ENCODE results near the gene RFX5.
A peak's percentile ranks its signal among the peaks of the same experiment; 100 is the strongest.

The RFX5 gene

GRCh38 chr1:151342569-151342968 lies 4.5 kb downstream of the RFX5 start:
- Mint-ChIP-seq H3K4me3 (no peak overlapping the region), H3K36me3 (ENCODE audit: low read depth) (peaks cover 35% of the 10 kb centered on the region), H3K9me3 (no peaks in the 10 kb centered on the region), H3K27ac (no peak overlapping the region), H3K4me1 (ENCODE audit: low read depth) (peaks cover 29% of the 10 kb centered on the region), H3K27me3 (ENCODE audit: low read depth) (no peaks in the 10 kb centered on the region)

GRCh38 chr1:151342021-151342420 lies 5.0 kb downstream of the RFX5 start:
- H3K36me3 Mint-ChIP-seq (ENCODE audit: low read depth), result peaks cover 33% of the 10 kb centered on the region
- H3K27me3 Mint-ChIP-seq (ENCODE audit: low read depth), result no peaks in the 10 kb centered on the region
- no peak overlapping the region for H3K4me3 Mint-ChIP-seq
- H3K27ac Mint-ChIP-seq, result no peak overlapping the region
- peaks cover 25% of the 10 kb centered on the region for H3K4me1 Mint-ChIP-seq (ENCODE audit: low read depth)
- no peaks in the 10 kb centered on the region for H3K9me3 Mint-ChIP-seq

DNA sequence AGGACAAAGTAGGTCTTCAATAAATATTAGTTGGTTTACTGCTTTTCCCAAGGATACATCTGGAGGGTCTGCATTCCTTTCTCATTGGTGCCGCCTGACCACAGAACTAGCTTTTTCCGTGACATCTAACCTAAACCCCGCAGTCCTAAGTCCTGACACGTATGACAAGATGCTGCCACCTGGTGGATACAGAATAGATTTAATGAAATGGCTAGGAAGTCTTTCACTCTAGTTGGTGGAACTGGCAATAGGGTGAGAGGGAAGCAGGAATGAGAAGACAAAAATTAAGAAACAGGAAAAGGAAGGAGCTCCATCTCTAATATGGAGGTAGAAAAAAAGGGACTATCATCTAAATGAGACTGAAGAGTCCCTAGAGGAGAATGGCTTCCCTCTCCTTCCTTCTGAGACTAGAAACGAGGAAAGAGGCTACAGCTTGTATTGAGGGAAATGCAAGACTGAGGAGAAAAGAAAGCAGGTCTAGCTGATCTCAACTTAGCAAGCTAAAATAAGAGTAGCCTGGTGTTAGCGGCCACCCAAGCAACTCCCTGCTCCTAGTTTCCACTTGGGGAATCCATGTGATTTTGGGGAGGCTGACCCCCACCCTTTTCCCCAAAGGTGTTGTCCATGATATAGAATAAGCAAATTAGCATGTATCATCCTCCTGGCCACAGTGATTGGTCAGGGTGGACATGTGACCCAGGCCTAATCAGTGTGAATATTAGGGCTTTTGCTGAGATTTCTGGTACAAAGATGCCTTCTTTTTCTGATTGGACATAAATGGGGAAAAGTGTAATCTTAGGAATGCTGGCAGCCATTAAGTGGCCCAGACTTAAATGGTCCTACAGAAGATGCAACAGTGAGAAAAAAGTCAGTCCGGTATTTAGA lies 5.9 kb downstream of the RFX5 start:
- Mint-ChIP-seq H3K4me3 (no peak overlapping the region), H3K4me1 (ENCODE audit: low read depth) (peaks cover 19% of the 10 kb centered on the region), H3K27me3 (ENCODE audit: low read depth) (no peaks in the 10 kb centered on the region), H3K27ac (peak overlapping the region; percentile 39), H3K9me3 (no peaks in the 10 kb centered on the region), H3K36me3 (ENCODE audit: low read depth) (peaks cover 26% of the 10 kb centered on the region)

DNA sequence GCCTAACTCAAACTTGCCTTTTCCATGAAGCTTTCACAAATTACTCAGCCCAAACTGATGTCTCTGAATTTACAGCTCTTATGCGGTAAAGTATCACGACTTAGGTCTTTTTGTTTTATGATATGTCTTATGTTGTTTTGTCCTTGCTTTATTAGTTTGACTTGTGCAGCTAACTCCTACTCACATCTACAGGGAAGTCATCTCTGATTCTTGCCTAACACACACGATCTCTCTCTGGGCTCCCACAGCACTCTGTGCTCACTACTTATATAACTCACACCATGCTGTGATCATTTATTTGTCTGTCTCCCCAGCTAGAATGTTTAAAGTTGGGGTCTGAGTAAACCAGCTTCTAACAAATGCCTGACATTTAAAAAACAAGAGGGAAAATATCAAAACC lies 10.5 kb downstream of the RFX5 start:
- peaks cover 5% of the 10 kb centered on the region for H3K36me3 Mint-ChIP-seq (ENCODE audit: low read depth)
- no peak overlapping the region for H3K27ac Mint-ChIP-seq
- H3K4me3 Mint-ChIP-seq, result no peak overlapping the region
- H3K27me3 Mint-ChIP-seq (ENCODE audit: low read depth), result no peaks in the 10 kb centered on the region
- peaks cover 5% of the 10 kb centered on the region for H3K4me1 Mint-ChIP-seq (ENCODE audit: low read depth)
- H3K9me3 Mint-ChIP-seq, result no peaks in the 10 kb centered on the region

- no peak overlapping the region for H3K27ac Mint-ChIP-seq
- peaks cover 3% of the 10 kb centered on the region for H3K36me3 Mint-ChIP-seq (ENCODE audit: low read depth)
- H3K27me3 Mint-ChIP-seq (ENCODE audit: low read depth), result no peaks in the 10 kb centered on the region
- no peak overlapping the region for H3K4me3 Mint-ChIP-seq
- no peaks in the 10 kb centered on the region for H3K4me1 Mint-ChIP-seq (ENCODE audit: low read depth)
- H3K9me3 Mint-ChIP-seq, result no peaks in the 10 kb centered on the region
Observed at GRCh38 chr1:151334822-151335221, 12.2 kb downstream of the RFX5 start.

GRCh38 chr1:151327903-151328674 lies 19.0 kb downstream of the RFX5 start:
- H3K4me1 Mint-ChIP-seq (ENCODE audit: low read depth), result peaks cover 25% of the 10 kb centered on the region

DNA sequence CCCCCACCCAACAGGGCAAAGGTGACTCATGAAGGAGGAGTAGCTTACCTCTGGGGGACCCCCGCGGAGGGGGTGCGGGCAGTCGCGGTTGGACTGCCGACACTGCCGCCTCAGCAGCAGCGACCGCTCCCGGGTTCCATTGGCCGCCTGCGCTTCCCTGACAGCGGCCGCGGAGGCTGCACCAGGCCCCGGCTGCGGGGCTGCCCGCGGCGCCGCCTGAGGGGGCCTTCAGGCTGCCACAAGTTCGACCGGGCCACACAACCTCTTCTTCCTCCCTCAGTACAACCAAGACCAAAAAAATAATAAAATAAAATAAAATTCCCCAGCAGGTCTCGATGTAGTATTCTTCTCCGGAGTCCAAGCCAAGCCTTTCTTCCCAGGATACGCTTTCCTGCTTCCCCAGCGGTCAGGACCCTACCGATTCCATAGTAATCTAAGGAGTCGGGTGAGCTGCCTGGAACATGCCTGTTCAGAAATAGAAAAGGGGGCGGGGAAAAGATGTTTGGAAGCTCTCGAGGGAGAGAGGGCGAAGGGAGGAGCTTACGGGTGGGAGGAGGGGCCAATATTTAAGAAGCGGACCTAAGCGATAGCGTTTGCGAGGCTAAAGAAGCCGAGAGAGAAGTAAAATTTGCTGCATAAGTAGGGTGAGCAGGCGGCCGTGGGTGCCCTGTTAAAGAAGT lies 19.7 kb downstream of the RFX5 start, which contains the start of gene PI4KB:
Gene PI4KB (minus strand): TSS at position 194 of the 680 bp plus-strand sequence. CDS start 10,935 bp downstream, outside the sequence.
- peaks cover 29% of the 10 kb centered on the region for H3K36me3 Mint-ChIP-seq (ENCODE audit: low read depth)

More at GRCh38 chr1:151327903-151328674, 19.0 kb downstream of the RFX5 start:
- Mint-ChIP-seq H3K4me3 (peak overlapping the region; percentile 98), H3K36me3 (ENCODE audit: low read depth) (peaks cover 26% of the 10 kb centered on the region), H3K27me3 (ENCODE audit: low read depth) (no peaks in the 10 kb centered on the region), H3K9me3 (no peaks in the 10 kb centered on the region), H3K27ac (peak overlapping the region; percentile 99)

GRCh38 chr1:151326619-151327222 lies 20.3 kb downstream of the RFX5 start:
- Mint-ChIP-seq H3K27me3 (ENCODE audit: low read depth) (no peaks in the 10 kb centered on the region), H3K36me3 (ENCODE audit: low read depth) (peaks cover 34% of the 10 kb centered on the region), H3K4me3 (peak overlapping the region; percentile 98), H3K4me1 (ENCODE audit: low read depth) (peaks cover 28% of the 10 kb centered on the region), H3K9me3 (no peaks in the 10 kb centered on the region), H3K27ac (peak overlapping the region; percentile 95)

More for the DNA sequence above, 19.7 kb downstream of the RFX5 start, which contains the start of gene PI4KB:
- H3K4me1 Mint-ChIP-seq (ENCODE audit: low read depth), result peaks cover 28% of the 10 kb centered on the region
- H3K9me3 Mint-ChIP-seq, result no peaks in the 10 kb centered on the region
- H3K27ac Mint-ChIP-seq, result peak within 1 kb of the TSS; percentile 99
- peak within 1 kb of the TSS; percentile 98 for H3K4me3 Mint-ChIP-seq
- H3K27me3 Mint-ChIP-seq (ENCODE audit: low read depth), result no peaks in the 10 kb centered on the region

GRCh38 chr1:151325646-151326429 lies 21.2 kb downstream of the RFX5 start:
- peaks cover 34% of the 10 kb centered on the region for H3K36me3 Mint-ChIP-seq (ENCODE audit: low read depth)
- peak overlapping the region; percentile 98 for H3K4me3 Mint-ChIP-seq
- no peaks in the 10 kb centered on the region for H3K27me3 Mint-ChIP-seq (ENCODE audit: low read depth)
- H3K27ac Mint-ChIP-seq, result peak overlapping the region; percentile 95
- peaks cover 29% of the 10 kb centered on the region for H3K4me1 Mint-ChIP-seq (ENCODE audit: low read depth)
- no peaks in the 10 kb centered on the region for H3K9me3 Mint-ChIP-seq

DNA sequence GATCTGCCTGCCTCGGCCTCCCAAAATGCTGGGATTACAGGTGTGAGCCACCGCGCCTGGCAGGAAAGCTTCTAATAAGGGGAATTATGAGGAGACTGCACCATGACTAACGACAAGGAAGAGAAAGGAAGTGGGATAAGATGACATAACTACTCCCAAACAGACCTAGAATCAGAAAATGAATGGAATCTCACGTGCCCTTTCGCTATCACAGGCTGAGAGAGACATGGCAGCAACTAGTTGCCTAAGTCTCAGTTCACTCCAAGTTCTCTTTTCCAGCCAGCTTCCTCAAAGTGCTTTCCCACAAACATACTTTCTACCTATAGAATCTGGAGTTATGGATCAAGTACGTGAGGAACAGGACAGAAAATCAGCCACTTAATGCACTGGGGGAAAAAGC lies 21.8 kb downstream of the RFX5 start:
- H3K4me3 Mint-ChIP-seq, result peak overlapping the region; percentile 98
- peaks cover 37% of the 10 kb centered on the region for H3K36me3 Mint-ChIP-seq (ENCODE audit: low read depth)
- no peaks in the 10 kb centered on the region for H3K9me3 Mint-ChIP-seq
- no peaks in the 10 kb centered on the region for H3K27me3 Mint-ChIP-seq (ENCODE audit: low read depth)
- H3K4me1 Mint-ChIP-seq (ENCODE audit: low read depth), result peaks cover 33% of the 10 kb centered on the region
- no peak overlapping the region for H3K27ac Mint-ChIP-seq

DNA sequence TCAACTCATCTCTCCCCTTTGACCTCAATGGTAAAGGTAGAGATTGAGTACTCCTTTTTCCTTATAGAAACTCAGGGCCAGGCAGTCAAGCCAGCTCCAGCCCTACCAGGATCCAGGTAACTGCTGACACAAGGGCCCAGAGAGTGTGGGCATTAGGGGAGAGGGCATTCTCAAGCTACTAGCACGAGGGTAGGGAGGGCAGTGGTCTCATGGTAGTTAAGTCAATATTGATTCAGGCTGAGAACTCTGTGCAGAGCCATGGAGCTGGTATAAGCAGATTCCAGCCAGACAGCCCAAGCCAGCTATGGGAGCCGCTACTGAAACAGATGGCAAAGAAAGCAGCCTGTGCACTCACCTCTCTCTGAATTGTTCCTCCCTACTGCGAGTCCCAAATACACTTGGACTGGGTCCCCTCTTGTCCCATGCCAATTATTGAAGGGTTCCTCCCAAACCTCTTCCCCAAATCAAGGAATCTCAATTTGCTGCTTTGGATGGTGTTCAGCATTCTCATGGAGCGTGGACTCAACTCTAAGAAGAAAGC lies 22.6 kb downstream of the RFX5 start:
- Mint-ChIP-seq H3K4me1 (ENCODE audit: low read depth) (peaks cover 33% of the 10 kb centered on the region), H3K27me3 (ENCODE audit: low read depth) (no peaks in the 10 kb centered on the region), H3K9me3 (no peaks in the 10 kb centered on the region), H3K4me3 (no peak overlapping the region), H3K27ac (no peak overlapping the region), H3K36me3 (ENCODE audit: low read depth) (peaks cover 37% of the 10 kb centered on the region)

GRCh38 chr1:151318975-151319374 lies 28.1 kb downstream of the RFX5 start:
- no peak overlapping the region for H3K27ac Mint-ChIP-seq
- no peak overlapping the region for H3K4me3 Mint-ChIP-seq
- peaks cover 12% of the 10 kb centered on the region for H3K4me1 Mint-ChIP-seq (ENCODE audit: low read depth)
- no peaks in the 10 kb centered on the region for H3K9me3 Mint-ChIP-seq
- H3K27me3 Mint-ChIP-seq (ENCODE audit: low read depth), result no peaks in the 10 kb centered on the region
- H3K36me3 Mint-ChIP-seq (ENCODE audit: low read depth), result peaks cover 38% of the 10 kb centered on the region

GRCh38 chr1:151315565-151316235 lies 31.4 kb downstream of the RFX5 start:
- H3K27ac Mint-ChIP-seq, result no peak overlapping the region
- peaks cover 47% of the 10 kb centered on the region for H3K36me3 Mint-ChIP-seq (ENCODE audit: low read depth)
- peaks cover 31% of the 10 kb centered on the region for H3K4me1 Mint-ChIP-seq (ENCODE audit: low read depth)

More at GRCh38 chr1:151315565-151316235, 31.4 kb downstream of the RFX5 start:
- H3K27me3 Mint-ChIP-seq (ENCODE audit: low read depth), result no peaks in the 10 kb centered on the region
- H3K4me3 Mint-ChIP-seq, result no peak overlapping the region
- no peaks in the 10 kb centered on the region for H3K9me3 Mint-ChIP-seq
